ENCODE results near the gene RNF133.

The RNF133 gene

GRCh38 chr7:122709930-122710646 lies 11.2 kb upstream of the RNF133 start:
- no peaks in the 10 kb centered on the region for H3K36me3 ChIP-seq (ENCODE audit: insufficient read depth, low read length)
- no peaks in the 10 kb centered on the region for H3K9me3 ChIP-seq (ENCODE audit: insufficient read depth, low read length, severe bottlenecking)
- ATAC-seq (ENCODE audit: insufficient read depth, low read depth): no peak
- no peak overlapping the region for H3K4me2 ChIP-seq (ENCODE audit: insufficient read depth, low read length)
- H4K20me1 ChIP-seq (ENCODE audit: insufficient read depth, low read length): no peaks in the 10 kb centered on the region
- H3K27ac ChIP-seq (ENCODE audit: low read length): no peak overlapping the region
- no peaks in the 10 kb centered on the region for H3K4me1 ChIP-seq (ENCODE audit: insufficient read depth, low read length)
- no peak for DNase-seq
- H3K4me3 ChIP-seq (ENCODE audit: low read depth in 1 of 2, low read length in 2 of 2): no peak overlapping the region
- H3K27me3 ChIP-seq (ENCODE audit: insufficient read depth, low read length, poor library complexity): no peaks in the 10 kb centered on the region
- H2AFZ ChIP-seq (ENCODE audit: low read depth, low read length): no peak overlapping the region
- H3K79me2 ChIP-seq (ENCODE audit: insufficient read depth, low read length): no peaks in the 10 kb centered on the region
- H3K9ac ChIP-seq (ENCODE audit: low read depth, low read length): no peak overlapping the region
- no peak for TF ChIP-seq EZH2 (IDR thresholded peaks at IDR 0.05; ENCODE audit: borderline replicate concordance, low read depth, low read length, severe bottlenecking)
- no peak for TF ChIP-seq CTCF (IDR thresholded peaks at IDR 0.05; ENCODE audit: borderline replicate concordance, extremely low read depth, low read length, poor library complexity, severe bottlenecking)

- Histone ChIP-seq H3K4me1 (ENCODE audit: insufficient read depth, low read length) (no peaks in the 10 kb centered on the region), H4K20me1 (ENCODE audit: insufficient read depth, low read length) (no peaks in the 10 kb centered on the region), H3K4me2 (ENCODE audit: insufficient read depth, low read length) (no peak overlapping the region), H3K27me3 (ENCODE audit: insufficient read depth, low read length, poor library complexity) (no peaks in the 10 kb centered on the region), H3K9ac (ENCODE audit: low read depth, low read length) (no peak overlapping the region), H3K36me3 (ENCODE audit: insufficient read depth, low read length) (no peaks in the 10 kb centered on the region), H3K27ac (ENCODE audit: low read length) (no peak overlapping the region), H3K79me2 (ENCODE audit: insufficient read depth, low read length) (no peaks in the 10 kb centered on the region), H3K9me3 (ENCODE audit: insufficient read depth, low read length, severe bottlenecking) (no peaks in the 10 kb centered on the region), H3K4me3 (ENCODE audit: low read depth in 1 of 2, low read length in 2 of 2) (no peak overlapping the region), H2AFZ (ENCODE audit: low read depth, low read length) (no peak overlapping the region)
- TF ChIP-seq EZH2 (IDR thresholded peaks at IDR 0.05; ENCODE audit: borderline replicate concordance, low read depth, low read length, severe bottlenecking) (no peak), CTCF (IDR thresholded peaks at IDR 0.05; ENCODE audit: borderline replicate concordance, extremely low read depth, low read length, poor library complexity, severe bottlenecking) (no peak)
- ATAC-seq (ENCODE audit: insufficient read depth, low read depth): no peak
- DNase-seq: no peak
Observed at GRCh38 chr7:122706836-122707235, 7.9 kb upstream of the RNF133 start.

GRCh38 chr7:122702872-122703510 lies 4.1 kb upstream of the RNF133 start, which contains the start of gene RNF148:
Gene RNF148 (minus strand): TSS chr7:122702922. CDS start chr7:122702750, 172 bp downstream.
- H3K9me3 ChIP-seq (ENCODE audit: insufficient read depth, low read length, severe bottlenecking): no peaks in the 10 kb centered on the region
- no peak for ATAC-seq (ENCODE audit: insufficient read depth, low read depth)
- H3K36me3 ChIP-seq (ENCODE audit: insufficient read depth, low read length): no peaks in the 10 kb centered on the region
- H3K27ac ChIP-seq (ENCODE audit: low read length): no peak within 1 kb of the TSS
- H4K20me1 ChIP-seq (ENCODE audit: insufficient read depth, low read length): no peaks in the 10 kb centered on the region
- H3K4me1 ChIP-seq (ENCODE audit: insufficient read depth, low read length): no peaks in the 10 kb centered on the region
- TF ChIP-seq EZH2 (IDR thresholded peaks at IDR 0.05; ENCODE audit: borderline replicate concordance, low read depth, low read length, severe bottlenecking) (no peak), CTCF (IDR thresholded peaks at IDR 0.05; ENCODE audit: borderline replicate concordance, extremely low read depth, low read length, poor library complexity, severe bottlenecking) (no peak)
- no peak within 1 kb of the TSS for H3K9ac ChIP-seq (ENCODE audit: low read depth, low read length)
- no peaks in the 10 kb centered on the region for H3K79me2 ChIP-seq (ENCODE audit: insufficient read depth, low read length)
- H3K4me3 ChIP-seq (ENCODE audit: low read depth in 1 of 2, low read length in 2 of 2): no peak within 1 kb of the TSS
- DNase-seq: no peak
- H3K4me2 ChIP-seq (ENCODE audit: insufficient read depth, low read length): no peak within 1 kb of the TSS
- H2AFZ ChIP-seq (ENCODE audit: low read depth, low read length): no peak within 1 kb of the TSS
- H3K27me3 ChIP-seq (ENCODE audit: insufficient read depth, low read length, poor library complexity): no peaks in the 10 kb centered on the region

Data from DND-41 (cell line).